ENCODE data around the gene EMILIN3.
"Not testable (repeated sequence)": the region's sequence is repeated elsewhere in the genome, so short reads cannot be mapped to it uniquely, and the experiment has no call there.

The EMILIN3 gene

GRCh38 chr20:41320441-41320840 is 46.2 kb downstream of the EMILIN3 start:
- no peak for DNase-seq

- DNase-seq, result no peak
These were observed 48.4 kb downstream of the EMILIN3 start for GRCh38 chr20:41318271-41318649.

- DNase-seq, result peak; percentile 33 to 97 (median 90)
These were observed 48.9 kb downstream of the EMILIN3 start, which contains the start of gene ZHX3 for GRCh38 chr20:41317546-41318270. ZHX3 (minus strand) TSS chr20:41317731; CDS start chr20:41204916, 112,815 bp downstream.

- DNase-seq, result peak in 55 of 56 donors; percentile 33 to 87 (median 73)
These were observed 49.7 kb downstream of the EMILIN3 start for GRCh38 chr20:41316602-41317545.

GRCh38 chr20:41316051-41316450 is 50.6 kb downstream of the EMILIN3 start:
- no peak for DNase-seq

GRCh38 chr20:41314386-41314785 is 52.2 kb downstream of the EMILIN3 start:
- no peak for DNase-seq

- DNase-seq, result not testable (repeated sequence)
These were observed 54.6 kb downstream of the EMILIN3 start for GRCh38 chr20:41312009-41312408.
